Lower leg skin (tissue), 4 donors: Measurements from ENCODE around the gene EGFLAM. TPM values are rescaled to one million over a fixed set of nuclear protein-coding genes. Genes with fewer than 3 reads are reported as not detected.
A peak's percentile ranks its signal among the peaks of the same experiment; 100 is the strongest.

ENCODE experiments used
- DNase-seq, 2 donors: peaks; one replicate each; pipeline ENCODE4 v3.0.0-alpha.2; 2019; ENCODE audit warnings: low spot score in 2 of 2
- H3K4me3 ChIP-seq: fragments of 200-600 bp; sonication (generic); 2 replicates; pipeline ENCODE4 v1.5.1; 2017; ENCODE audit warnings: mild to moderate bottlenecking, low read depth; ENCODE audit not compliant: poor library complexity, severe bottlenecking
- CTCF ChIP-seq, 3 donors: fragments of 450-650 bp; IDR thresholded peaks; one replicate each; pipeline ENCODE4 v1.5.1; 2016; ENCODE audit warnings: antibody characterized with exemption in 3 of 3, mild to moderate bottlenecking in 3 of 3, moderate library complexity in 2 of 3
- POLR2A ChIP-seq, 2 donors: fragments of 450-650 bp; IDR thresholded peaks; one replicate each; pipeline ENCODE4 v1.6.1; 2016 to 2017; ENCODE audit warnings: antibody characterized with exemption in 2 of 2, mild to moderate bottlenecking in 1 of 2, moderate library complexity in 1 of 2
- WGBS, 2 donors: methylation state at CpG; one replicate each; pipeline ENCODE4 v1.1.5; 2018; 5-methylcytosine and 5-hydroxymethylcytosine counted together
- intact Hi-C: fragments of 100-400 bp; cut with DNase I; formaldehyde crosslinking; loops from one replicate; pipeline ENCODE4 v1.15.0; 2023; ENCODE audit warnings: low total_unique reads
- total RNA-seq, 4 donors: library from RNA; depleted of rRNA; stranded (reverse); fragments of >200 nt; gene quantifications; one replicate each; pipeline ENCODE4 v1.1.0, GENCODE V29; 2016

EGFLAM gene
- total RNA-seq, 4 donors from 2014 or later: 0.72 to 4.4 (median 2.7) TPM

- no peak for DNase-seq
- H3K4me3 ChIP-seq: no peak overlapping the region
- 92 to 96% methylated on average over 1 of the region's 1 CpG for WGBS, 2 donors
- TF ChIP-seq CTCF (IDR thresholded peaks at IDR 0.05): no peak
- no peak for TF ChIP-seq POLR2A (IDR thresholded peaks at IDR 0.05)
- intact Hi-C loops: loop anchor here (10.0 kb wide), 1 partner anchor 493 kb away; no protein-coding TSS in a partner anchor
These were observed 173.0 kb downstream of the EGFLAM start for GRCh38 chr5:38431242-38431853.

- H3K4me3 ChIP-seq: no peak overlapping the region
- TF ChIP-seq POLR2A (IDR thresholded peaks at IDR 0.05) (no peak), CTCF (IDR thresholded peaks at IDR 0.05) (no peak)
- peak in 1 of 2 donors; percentile 77 for DNase-seq
- intact Hi-C loops: loop anchor here (10.0 kb wide), 1 partner anchor 491 kb away; no protein-coding TSS in a partner anchor
- WGBS, 2 donors: 47 to 51% methylated on average over 6 of the region's 6 CpGs
These were observed 175.0 kb downstream of the EGFLAM start for GRCh38 chr5:38433160-38433861.

- DNase-seq: peak in 1 of 2 donors; percentile 56
- H3K4me3 ChIP-seq: no peak overlapping the region
- TF ChIP-seq POLR2A (IDR thresholded peaks at IDR 0.05): no peak
- no peak for TF ChIP-seq CTCF (IDR thresholded peaks at IDR 0.05)
- 69 to 80% methylated on average over 7 of the region's 7 CpGs for WGBS, 2 donors
- intact Hi-C loops: loop anchor here (10.0 kb wide), 1 partner anchor 490 kb away; no protein-coding TSS in a partner anchor
These were observed 176.8 kb downstream of the EGFLAM start for GRCh38 chr5:38434966-38435705.

DNA sequence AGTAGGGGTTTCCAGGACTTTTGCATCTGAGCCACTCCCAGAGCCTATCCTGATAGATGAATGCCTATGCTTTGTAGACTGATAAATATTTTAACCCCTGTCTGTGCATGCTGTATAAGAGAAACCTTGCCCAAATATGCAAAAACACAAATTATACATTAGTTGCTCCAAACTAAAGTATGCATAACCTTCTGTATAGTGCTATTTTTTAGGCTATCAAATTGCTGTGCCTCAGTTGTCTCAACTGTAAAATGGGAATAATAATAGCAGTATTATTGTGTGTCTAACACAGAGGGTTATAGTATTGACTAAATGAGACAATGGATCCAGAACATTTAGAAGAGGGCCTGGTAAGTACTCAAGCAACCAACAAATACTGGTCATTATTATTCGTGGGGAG lies 180.4 kb downstream of the EGFLAM start:
- DNase-seq: no peak
- no peak overlapping the region for H3K4me3 ChIP-seq
- whole genome bisulfite sequencing, 2 donors: 97 to 100% methylated on average over 1 of the region's 1 CpG
- TF ChIP-seq CTCF (IDR thresholded peaks at IDR 0.05) (no peak), POLR2A (IDR thresholded peaks at IDR 0.05) (no peak)
- intact Hi-C loops: loop anchor here (10.0 kb wide), 1 partner anchor 486 kb away; no protein-coding TSS in a partner anchor

GRCh38 chr5:38441453-38442246 lies 183.3 kb downstream of the EGFLAM start:
- H3K4me3 ChIP-seq: no peak overlapping the region
- TF ChIP-seq CTCF (IDR thresholded peaks at IDR 0.05) (peak in 1 of 3 donors; percentile 67), POLR2A (IDR thresholded peaks at IDR 0.05) (no peak)
- peak; percentile 82 to 97 for DNase-seq
- 16% methylated on average over 9 of the region's 9 CpGs for WGBS, 2 donors
- intact Hi-C loops: loop anchor here (10.0 kb wide), 1 partner anchor 363 kb away; no protein-coding TSS in a partner anchor
